ENCODE data around the gene NRDE2.
A peak's percentile ranks its signal among the peaks of the same experiment; 100 is the strongest.
"Not testable (repeated sequence)": the region's sequence is repeated elsewhere in the genome, so short reads cannot be mapped to it uniquely, and the experiment has no call there.

NRDE2 gene

DNA sequence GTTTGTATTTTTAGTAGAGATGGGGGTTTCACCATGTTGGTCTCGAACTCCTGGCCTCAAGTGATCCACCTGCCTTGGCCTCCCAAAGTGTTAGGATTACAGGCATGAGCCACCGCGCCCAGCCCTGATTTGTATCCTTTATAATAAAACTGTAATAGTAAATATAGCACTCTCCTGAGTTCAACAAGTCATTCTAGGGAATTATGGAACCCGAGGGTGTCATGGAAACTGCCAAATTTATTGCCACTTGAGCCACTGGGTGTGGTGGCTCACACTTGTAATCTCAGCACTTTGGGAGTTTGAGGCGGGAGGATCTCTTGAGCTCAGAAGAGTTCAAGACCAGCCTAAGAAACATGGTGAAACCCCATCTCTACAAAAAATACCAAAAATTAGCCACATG is 9.5 kb upstream of the NRDE2 start:
- DNase-seq = not testable (repeated sequence)

- no peak for DNase-seq
Measured at GRCh38 chr14:90336985-90337384, 5.2 kb upstream of the NRDE2 start.

GRCh38 chr14:90336401-90336800 is 4.7 kb upstream of the NRDE2 start:
- no peak for DNase-seq

DNA sequence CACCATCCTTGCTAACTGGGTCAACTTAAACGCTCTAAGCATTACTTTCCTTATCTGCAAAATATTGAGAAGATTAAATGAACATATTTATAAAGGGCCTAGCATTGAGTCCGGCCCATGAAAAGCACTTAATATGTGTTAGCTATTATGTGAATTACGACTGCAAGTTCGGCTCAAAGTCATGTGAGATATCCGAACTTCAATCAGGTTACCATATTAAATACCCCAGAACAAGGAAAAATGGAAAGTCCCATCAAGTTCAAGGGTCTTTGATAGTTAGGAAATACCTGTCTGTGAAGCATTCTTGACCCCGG is 487 bp upstream of the NRDE2 start:
- no peak for DNase-seq

DNA sequence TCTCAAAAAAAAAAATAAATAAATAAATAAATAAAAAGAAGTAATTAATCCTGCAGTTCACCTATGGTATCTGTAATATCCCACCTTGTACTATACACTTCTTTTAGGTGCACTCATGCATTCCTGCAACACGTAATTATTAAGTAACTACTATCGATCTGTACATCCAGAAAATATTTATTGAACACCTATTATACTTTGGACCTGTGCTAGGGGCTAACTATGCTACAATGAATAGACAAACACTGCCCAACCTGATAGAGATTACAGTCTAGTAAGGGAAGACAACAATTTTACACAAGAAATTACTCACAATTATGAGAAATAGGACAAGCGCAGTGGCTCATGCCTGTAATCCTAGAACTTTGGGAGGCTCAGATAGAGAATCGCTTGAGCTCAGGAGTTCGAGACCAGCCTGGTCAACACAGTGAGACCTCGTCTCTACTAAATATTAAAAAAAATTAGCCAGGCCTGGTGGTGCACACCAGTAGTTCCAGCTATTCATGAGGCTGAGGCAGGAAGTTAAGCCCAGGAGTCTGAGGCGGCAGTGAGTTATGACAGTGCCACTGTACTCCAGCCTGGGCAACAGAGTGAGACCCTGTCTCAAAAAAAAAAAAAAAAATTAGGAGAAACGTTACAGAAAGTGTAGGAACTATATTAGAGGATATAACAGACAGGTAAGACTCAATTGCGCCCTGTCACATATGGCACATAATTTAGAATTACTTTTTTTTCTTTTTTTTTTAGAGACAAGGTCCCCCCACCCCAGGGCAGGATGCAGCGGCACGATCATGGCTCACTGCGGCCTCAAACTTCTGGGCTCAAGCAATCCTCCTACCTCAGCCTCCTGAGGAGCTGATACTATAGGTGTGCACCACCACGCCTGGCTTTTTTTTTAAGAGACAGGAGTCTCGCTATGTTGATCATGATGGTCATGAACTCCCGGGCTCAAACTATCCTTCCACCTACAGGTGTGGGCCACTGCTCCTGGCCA is 1.2 kb downstream of the NRDE2 start:
- no peak for DNase-seq

DNA sequence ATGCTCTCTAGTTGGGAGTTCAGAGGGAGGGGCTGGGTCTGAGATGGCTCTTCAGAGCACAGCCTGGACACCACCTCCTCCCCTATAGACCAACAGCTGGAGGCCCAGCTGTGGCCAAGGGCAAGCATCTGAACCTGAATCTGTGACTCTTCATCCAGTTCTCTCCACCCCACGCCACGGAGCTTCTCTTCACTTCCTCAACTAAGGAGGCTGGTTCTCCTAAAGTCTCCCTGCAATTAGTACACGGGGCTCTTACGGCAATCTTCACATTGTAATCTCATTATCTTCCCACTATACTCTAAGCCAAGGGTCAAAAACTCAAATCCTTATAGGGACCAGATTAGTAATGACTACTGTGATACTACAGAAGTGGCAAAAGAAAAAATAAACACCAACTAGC is 9.8 kb downstream of the NRDE2 start:
- no peak for DNase-seq

- DNase-seq = no peak
Measured at GRCh38 chr14:90319634-90320541, 11.9 kb downstream of the NRDE2 start.

- DNase-seq = no peak
Measured at GRCh38 chr14:90319173-90319572, 12.6 kb downstream of the NRDE2 start.

DNA sequence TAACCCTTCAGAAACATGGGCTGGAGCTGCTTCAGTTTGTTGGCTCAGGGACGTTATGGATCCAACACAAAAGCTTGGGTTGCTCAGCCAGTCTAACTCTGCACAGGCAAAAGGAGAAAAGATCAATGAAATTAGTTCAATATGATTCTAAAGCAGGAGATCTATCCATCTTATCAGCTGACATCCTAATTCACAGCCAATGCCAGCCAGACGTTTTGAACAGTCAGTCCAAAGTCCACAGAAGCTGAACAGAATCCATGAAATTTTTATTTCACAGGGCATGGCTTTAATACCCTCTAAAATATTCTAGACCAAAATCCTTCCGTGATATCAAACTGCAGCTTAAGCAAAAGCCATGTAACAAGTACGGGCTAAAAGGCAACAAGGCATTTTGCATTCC is 13.7 kb downstream of the NRDE2 start:
- no peak for DNase-seq

DNA sequence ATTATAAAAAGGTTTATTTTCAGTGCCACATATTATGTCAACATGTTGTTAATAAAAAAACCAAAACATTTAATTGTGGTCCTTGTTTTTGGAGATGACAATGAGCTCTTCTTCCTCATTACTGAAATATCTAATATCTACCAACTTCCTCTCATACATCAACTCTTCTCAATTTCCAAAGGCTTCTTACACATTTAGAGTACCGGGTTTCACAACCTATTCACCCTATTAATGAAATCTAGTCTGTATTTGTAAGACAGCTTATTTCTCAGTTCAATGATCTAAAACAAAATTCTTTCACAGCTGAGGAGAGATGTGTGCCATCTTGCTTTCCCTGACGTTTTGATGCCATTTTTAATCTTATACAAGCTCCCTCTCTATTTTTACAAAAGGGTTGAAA is 14.5 kb downstream of the NRDE2 start:
- no peak for DNase-seq

- no peak for DNase-seq
Measured at GRCh38 chr14:90308561-90308960, 23.2 kb downstream of the NRDE2 start.

DNA sequence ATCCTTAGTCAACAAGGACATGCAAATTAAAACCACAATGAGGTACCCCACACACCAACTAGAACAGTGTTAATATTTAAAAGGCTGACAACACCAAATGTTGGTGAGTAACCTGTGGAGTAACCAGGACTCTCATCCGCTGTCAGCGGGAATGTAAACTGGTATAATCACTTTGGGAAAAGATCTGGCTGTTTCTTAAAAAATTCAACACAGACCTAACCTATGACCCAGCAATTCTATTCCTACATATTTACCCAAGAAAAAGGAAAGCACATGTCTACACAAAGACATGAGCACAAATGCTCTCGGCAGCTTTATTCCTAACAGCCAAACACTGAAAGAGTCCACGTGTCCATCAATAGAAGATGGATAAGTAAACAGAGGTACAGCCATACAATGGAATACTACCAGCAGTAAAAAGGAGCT is 26.6 kb downstream of the NRDE2 start:
- no peak for DNase-seq

DNA sequence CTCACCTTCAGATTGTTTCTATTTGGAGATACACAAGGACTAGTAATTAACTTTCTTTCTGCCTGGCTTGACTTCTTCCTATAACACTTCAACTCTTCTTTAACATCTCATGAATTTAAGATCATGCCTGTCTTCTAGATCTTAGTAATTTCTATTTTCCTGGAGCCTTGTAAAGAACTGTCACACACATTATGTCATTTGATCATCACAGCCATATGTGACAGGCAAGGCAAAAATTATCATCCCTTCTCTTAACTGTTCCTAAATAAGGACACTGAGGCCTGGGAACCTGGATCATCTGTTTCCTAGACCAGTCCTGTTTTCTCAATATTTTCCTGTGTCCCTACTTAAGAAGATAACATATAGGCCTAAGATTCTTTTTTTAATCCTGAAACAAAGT is 27.2 kb downstream of the NRDE2 start:
- DNase-seq = no peak

- DNase-seq = no peak
Measured at GRCh38 chr14:90303473-90303872, 28.3 kb downstream of the NRDE2 start.

- DNase-seq = no peak
Measured at GRCh38 chr14:90302529-90303303, 29.0 kb downstream of the NRDE2 start.

DNA sequence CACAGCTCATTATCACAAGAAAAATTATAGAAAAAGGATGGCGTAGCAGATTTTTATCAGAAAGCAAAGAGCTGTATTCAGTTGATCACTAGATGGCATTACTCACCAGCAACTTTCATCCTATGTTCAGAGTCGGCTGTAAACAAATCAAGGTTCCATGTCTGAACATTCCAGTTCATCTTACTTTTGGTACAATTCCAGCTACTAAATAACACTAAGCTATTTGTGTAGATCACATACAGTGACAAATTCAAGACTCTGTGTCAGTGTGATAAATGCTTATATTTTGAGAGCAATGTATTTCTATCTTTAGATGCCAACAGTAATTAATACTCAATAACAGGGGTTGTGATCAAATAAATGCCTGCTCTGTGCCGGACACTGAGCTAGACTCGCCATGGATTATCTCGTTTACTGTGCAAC is 30.1 kb downstream of the NRDE2 start:
- DNase-seq = peak; percentile 36

- DNase-seq = no peak
Measured at GRCh38 chr14:90301122-90301521, 30.6 kb downstream of the NRDE2 start.

DNA sequence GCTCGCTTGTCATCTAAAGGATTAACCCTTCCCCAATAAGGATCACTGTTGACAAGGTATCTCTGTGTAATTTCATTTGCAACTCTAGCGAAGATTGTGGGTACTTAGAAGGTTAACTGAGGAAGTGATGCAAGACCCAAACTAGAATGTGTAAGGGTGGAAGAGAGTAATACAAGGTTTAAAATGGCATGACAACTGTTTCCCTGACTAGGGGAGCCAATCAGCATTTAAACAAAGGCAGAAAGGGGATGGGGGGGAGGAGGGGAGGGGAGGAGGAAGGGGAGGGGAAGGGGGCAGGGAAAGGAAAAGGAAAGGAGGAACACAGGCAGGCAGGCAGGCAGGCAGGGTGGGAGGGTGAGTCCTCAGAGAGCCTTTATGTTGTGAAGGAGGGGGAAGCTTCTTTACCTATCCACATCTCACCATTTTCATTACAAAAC is 31.1 kb downstream of the NRDE2 start:
- no peak for DNase-seq

DNA sequence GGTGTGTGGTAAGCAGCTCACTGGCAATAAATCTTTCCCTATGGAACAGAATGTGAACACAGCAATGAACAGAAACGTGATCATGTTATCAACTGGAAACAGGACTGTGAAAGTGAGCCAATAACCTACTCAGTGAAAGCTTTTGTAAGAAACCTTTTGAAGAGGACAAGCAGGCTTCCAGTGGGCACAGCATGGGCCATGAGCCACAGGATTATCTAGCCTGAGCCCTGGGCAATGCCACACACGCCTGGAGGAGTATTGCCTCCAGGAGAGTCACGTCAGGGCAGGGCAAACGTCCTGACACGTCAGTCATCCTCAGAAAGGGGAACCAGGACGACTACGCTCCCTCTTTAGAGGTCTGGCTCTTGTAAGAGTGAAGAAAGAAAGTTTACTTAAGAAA is 32.3 kb downstream of the NRDE2 start:
- DNase-seq = peak; percentile 11

DNA sequence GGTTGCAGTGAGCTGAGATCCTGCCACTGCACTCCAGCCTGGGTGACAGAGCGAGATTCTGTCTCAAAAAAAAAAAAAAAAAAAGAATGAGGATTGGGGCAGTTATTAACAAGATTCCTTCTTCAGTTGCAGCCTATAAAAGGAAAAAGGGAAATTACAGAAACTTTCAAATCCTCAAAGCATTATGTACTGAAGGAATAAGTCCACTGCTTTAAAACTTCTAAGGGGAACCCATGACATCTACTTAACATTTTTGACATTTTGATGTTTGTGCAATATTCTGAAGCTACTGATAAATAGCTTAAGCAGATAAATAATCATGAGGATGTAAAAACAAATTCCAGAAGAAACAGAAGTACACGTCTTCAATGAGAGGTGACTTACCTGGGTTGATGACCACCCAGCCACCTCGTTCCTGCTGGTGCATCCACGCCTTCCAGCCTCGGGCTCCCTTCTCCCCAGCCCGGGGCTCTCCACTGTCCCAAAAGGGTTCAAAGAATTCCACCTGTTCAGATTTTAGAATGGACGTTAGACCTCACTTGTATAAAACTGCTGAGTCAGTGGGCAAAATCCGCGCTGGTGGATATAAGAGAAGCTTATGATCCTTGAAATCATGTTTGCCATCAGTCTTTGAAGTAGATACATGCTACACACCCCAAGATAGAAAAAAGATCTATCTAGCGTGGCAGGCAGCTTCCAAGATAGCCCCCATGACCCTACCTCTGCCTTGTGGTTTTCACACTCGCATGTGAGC is 33.7 kb downstream of the NRDE2 start:
- no peak for DNase-seq

GRCh38 chr14:90296641-90297040 is 35.1 kb downstream of the NRDE2 start:
- no peak for DNase-seq

GRCh38 chr14:90295870-90296516 is 35.7 kb downstream of the NRDE2 start:
- DNase-seq = no peak
